LNCaP clone FGC (cell line): Measurements from ENCODE around the gene GUSB.
"Not testable (repeated sequence)": the region's sequence is repeated elsewhere in the genome, so short reads cannot be mapped to it uniquely, and the experiment has no call there.

Experiments used
- DNase-seq: peaks from one replicate; pipeline ENCODE4 v3.0.0-alpha.2; 2011; ENCODE audit warnings: low read depth
- H3K4me3 ChIP-seq: 2 replicates; pipeline ENCODE4 v1.5.1; 2011; ENCODE audit warnings: mild to moderate bottlenecking, low read depth, low read length, control low read depth
- CTCF ChIP-seq: IDR thresholded peaks from 2 replicates; pipeline ENCODE4 v1.5.1; 2012; ENCODE audit warnings: mild to moderate bottlenecking; ENCODE audit not compliant: control insufficient read depth, insufficient read depth; ENCODE audit errors: extremely low read depth

The GUSB gene

GRCh38 chr7:65972976-65973375, 9.0 kb downstream of the GUSB start:
- no peak overlapping the region for H3K4me3 ChIP-seq
- no peak for TF ChIP-seq CTCF
- no peak for DNase-seq

GRCh38 chr7:65971021-65971420, 11.0 kb downstream of the GUSB start:
- DNase-seq, result no peak
- no peak overlapping the region for H3K4me3 ChIP-seq
- TF ChIP-seq CTCF, result no peak

- no peak for TF ChIP-seq CTCF
- no peak for DNase-seq
- no peak overlapping the region for H3K4me3 ChIP-seq
These were observed 13.5 kb downstream of the GUSB start for GRCh38 chr7:65968256-65969185.

- H3K4me3 ChIP-seq, result no peak overlapping the region
- TF ChIP-seq CTCF, result no peak
- no peak for DNase-seq
These were observed 14.5 kb downstream of the GUSB start for GRCh38 chr7:65967361-65968155.

- no peak for TF ChIP-seq CTCF
- DNase-seq, result no peak
- H3K4me3 ChIP-seq, result no peak overlapping the region
These were observed 15.9 kb downstream of the GUSB start for GRCh38 chr7:65966146-65966545.

- H3K4me3 ChIP-seq, DNase-seq: not testable (repeated sequence)
These were observed 17.3 kb downstream of the GUSB start for GRCh38 chr7:65964671-65965070.

- no peak for DNase-seq
- H3K4me3 ChIP-seq, result no peak overlapping the region
- TF ChIP-seq CTCF, result no peak
These were observed 20.0 kb downstream of the GUSB start for GRCh38 chr7:65962033-65962432.
